Neural cell (in vitro differentiated cells): ENCODE measurements around the gene CLEC18B.

ENCODE experiments used
- POLR2AphosphoS5 ChIP-seq: IDR thresholded peaks from 2 replicates; pipeline ENCODE4 v1.6.1; 2012
- SMC3 ChIP-seq: fragments of 450-650 bp; conservative IDR thresholded peaks from 2 replicates; pipeline ENCODE4 v1.6.1; 2014; ENCODE audit warnings: antibody characterized with exemption, mild to moderate bottlenecking, moderate library complexity; ENCODE audit not compliant: poor library complexity
- TAF1 ChIP-seq: IDR thresholded peaks from 2 replicates; pipeline ENCODE4 v1.6.1; 2012; ENCODE audit warnings: low read depth
- TF ChIP-seq, protein P1 (sequence below): fragments of 450-650 bp; IDR thresholded peaks from 2 replicates; pipeline ENCODE4 v1.5.1; 2014; ENCODE audit warnings: antibody characterized with exemption, mild to moderate bottlenecking, moderate library complexity; ENCODE audit not compliant: poor library complexity, severe bottlenecking
- TF ChIP-seq, protein P2 (sequence below): IDR thresholded peaks from 2 replicates; pipeline ENCODE4 v1.6.1; 2012; ENCODE audit warnings: borderline replicate concordance

DNA sequence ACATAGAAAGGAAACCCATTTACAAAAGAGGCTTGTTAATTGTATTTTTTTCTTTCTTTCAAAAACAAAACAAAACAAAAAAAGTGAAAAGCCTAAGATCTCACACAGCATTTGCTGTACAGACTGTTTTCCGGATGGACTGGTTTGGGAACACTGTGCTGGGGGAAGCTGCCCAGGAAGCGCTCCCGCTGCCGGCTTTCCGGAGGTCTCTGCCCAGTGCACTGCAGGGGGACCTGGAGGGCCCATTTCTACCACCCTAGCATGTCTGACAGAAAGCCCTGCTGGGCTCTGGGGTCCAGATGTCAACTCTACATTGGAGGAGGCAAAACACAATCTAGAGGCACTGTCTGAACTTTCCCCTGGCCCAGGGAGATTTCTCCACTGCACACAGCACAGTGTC, 26.3 kb upstream of the CLEC18B start:
- TF ChIP-seq, protein P1, sequence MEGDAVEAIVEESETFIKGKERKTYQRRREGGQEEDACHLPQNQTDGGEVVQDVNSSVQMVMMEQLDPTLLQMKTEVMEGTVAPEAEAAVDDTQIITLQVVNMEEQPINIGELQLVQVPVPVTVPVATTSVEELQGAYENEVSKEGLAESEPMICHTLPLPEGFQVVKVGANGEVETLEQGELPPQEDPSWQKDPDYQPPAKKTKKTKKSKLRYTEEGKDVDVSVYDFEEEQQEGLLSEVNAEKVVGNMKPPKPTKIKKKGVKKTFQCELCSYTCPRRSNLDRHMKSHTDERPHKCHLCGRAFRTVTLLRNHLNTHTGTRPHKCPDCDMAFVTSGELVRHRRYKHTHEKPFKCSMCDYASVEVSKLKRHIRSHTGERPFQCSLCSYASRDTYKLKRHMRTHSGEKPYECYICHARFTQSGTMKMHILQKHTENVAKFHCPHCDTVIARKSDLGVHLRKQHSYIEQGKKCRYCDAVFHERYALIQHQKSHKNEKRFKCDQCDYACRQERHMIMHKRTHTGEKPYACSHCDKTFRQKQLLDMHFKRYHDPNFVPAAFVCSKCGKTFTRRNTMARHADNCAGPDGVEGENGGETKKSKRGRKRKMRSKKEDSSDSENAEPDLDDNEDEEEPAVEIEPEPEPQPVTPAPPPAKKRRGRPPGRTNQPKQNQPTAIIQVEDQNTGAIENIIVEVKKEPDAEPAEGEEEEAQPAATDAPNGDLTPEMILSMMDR, result no peak
- TF ChIP-seq TAF1 (no peak), SMC3 (no peak), POLR2AphosphoS5 (no peak)
- TF ChIP-seq, protein P2, sequence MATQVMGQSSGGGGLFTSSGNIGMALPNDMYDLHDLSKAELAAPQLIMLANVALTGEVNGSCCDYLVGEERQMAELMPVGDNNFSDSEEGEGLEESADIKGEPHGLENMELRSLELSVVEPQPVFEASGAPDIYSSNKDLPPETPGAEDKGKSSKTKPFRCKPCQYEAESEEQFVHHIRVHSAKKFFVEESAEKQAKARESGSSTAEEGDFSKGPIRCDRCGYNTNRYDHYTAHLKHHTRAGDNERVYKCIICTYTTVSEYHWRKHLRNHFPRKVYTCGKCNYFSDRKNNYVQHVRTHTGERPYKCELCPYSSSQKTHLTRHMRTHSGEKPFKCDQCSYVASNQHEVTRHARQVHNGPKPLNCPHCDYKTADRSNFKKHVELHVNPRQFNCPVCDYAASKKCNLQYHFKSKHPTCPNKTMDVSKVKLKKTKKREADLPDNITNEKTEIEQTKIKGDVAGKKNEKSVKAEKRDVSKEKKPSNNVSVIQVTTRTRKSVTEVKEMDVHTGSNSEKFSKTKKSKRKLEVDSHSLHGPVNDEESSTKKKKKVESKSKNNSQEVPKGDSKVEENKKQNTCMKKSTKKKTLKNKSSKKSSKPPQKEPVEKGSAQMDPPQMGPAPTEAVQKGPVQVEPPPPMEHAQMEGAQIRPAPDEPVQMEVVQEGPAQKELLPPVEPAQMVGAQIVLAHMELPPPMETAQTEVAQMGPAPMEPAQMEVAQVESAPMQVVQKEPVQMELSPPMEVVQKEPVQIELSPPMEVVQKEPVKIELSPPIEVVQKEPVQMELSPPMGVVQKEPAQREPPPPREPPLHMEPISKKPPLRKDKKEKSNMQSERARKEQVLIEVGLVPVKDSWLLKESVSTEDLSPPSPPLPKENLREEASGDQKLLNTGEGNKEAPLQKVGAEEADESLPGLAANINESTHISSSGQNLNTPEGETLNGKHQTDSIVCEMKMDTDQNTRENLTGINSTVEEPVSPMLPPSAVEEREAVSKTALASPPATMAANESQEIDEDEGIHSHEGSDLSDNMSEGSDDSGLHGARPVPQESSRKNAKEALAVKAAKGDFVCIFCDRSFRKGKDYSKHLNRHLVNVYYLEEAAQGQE, result no peak
